ENCODE data around the gene MX2. TPM values are rescaled to one million over a fixed set of nuclear protein-coding genes. Genes with fewer than 3 reads are reported as not detected.

The MX2 gene
- total RNA-seq, 6 experiments from 2014 or later: 0.11 to 0.61 (median 0.36) TPM; not detected in 1

- H3K36me3 Mint-ChIP-seq (ENCODE audit: low read depth): no peaks in the 10 kb centered on the region; the same call in 1 of the 2 replicates
- TF ChIP-seq, protein P1, sequence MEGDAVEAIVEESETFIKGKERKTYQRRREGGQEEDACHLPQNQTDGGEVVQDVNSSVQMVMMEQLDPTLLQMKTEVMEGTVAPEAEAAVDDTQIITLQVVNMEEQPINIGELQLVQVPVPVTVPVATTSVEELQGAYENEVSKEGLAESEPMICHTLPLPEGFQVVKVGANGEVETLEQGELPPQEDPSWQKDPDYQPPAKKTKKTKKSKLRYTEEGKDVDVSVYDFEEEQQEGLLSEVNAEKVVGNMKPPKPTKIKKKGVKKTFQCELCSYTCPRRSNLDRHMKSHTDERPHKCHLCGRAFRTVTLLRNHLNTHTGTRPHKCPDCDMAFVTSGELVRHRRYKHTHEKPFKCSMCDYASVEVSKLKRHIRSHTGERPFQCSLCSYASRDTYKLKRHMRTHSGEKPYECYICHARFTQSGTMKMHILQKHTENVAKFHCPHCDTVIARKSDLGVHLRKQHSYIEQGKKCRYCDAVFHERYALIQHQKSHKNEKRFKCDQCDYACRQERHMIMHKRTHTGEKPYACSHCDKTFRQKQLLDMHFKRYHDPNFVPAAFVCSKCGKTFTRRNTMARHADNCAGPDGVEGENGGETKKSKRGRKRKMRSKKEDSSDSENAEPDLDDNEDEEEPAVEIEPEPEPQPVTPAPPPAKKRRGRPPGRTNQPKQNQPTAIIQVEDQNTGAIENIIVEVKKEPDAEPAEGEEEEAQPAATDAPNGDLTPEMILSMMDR (IDR thresholded peaks at IDR 0.05): no peak
- peak overlapping the region; percentile 80; the same call in 1 of the 2 replicates for H3K4me3 Mint-ChIP-seq
- no peaks in the 10 kb centered on the region for H3K9me3 Mint-ChIP-seq
- peaks cover 15% of the 10 kb centered on the region for H3K4me1 Mint-ChIP-seq (ENCODE audit: low read depth)
- no peak for DNase-seq
- peaks cover 3% of the 10 kb centered on the region for H3K27me3 Mint-ChIP-seq (ENCODE audit: insufficient read depth)
- no peak overlapping the region for H3K27ac Mint-ChIP-seq
These were observed 63.7 kb downstream of the MX2 start for GRCh38 chr21:41425588-41425953.

DNA sequence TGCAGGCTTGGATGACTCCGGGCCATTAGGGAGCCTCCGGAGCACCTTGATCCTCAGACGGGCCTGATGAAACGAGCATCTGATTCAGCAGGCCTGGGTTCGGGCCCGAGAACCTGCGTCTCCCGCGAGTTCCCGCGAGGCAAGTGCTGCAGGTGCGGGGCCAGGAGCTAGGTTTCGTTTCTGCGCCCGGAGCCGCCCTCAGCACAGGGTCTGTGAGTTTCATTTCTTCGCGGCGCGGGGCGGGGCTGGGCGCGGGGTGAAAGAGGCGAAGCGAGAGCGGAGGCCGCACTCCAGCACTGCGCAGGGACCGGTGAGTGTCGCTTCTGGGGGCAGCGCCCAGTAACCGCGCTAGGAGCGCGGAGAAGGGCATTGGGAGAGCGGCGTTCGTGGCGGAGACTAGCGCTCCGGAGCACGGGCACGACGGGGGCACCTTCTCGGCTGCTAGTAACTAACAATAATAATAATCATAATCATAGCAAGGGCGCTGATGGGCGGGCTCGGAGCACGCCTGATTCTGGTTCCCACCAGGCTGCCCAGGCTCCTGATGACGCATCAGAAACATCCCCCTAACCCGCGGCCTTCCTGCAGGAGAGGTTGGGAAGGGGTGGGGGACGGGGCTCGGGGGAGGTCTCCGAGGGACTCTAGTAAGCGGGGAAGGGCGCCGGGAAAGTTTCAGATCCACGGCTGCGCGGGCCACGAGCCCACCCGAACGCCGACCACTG lies 64.3 kb downstream of the MX2 start, which contains the start of gene MX1:
MX1 (plus strand) TSS at position 286 of the 722 bp plus-strand sequence. CDS start 5,832 bp downstream, outside the sequence.
- peaks cover 3% of the 10 kb centered on the region for H3K27me3 Mint-ChIP-seq (ENCODE audit: insufficient read depth)
- TF ChIP-seq, protein P1 (IDR thresholded peaks at IDR 0.05): no peak
- no peak within 1 kb of the TSS for H3K27ac Mint-ChIP-seq
- peaks cover 10% of the 10 kb centered on the region for H3K4me1 Mint-ChIP-seq (ENCODE audit: low read depth)
- H3K4me3 Mint-ChIP-seq: peak within 1 kb of the TSS; percentile 80
- H3K9me3 Mint-ChIP-seq: no peaks in the 10 kb centered on the region
- no peaks in the 10 kb centered on the region for H3K36me3 Mint-ChIP-seq (ENCODE audit: low read depth)
- no peak for DNase-seq

GRCh38 chr21:41426676-41427404 lies 65.0 kb downstream of the MX2 start:
- no peaks in the 10 kb centered on the region for H3K36me3 Mint-ChIP-seq (ENCODE audit: low read depth)
- no peak overlapping the region for H3K4me3 Mint-ChIP-seq
- no peaks in the 10 kb centered on the region for H3K9me3 Mint-ChIP-seq
- H3K27ac Mint-ChIP-seq: no peak overlapping the region
- TF ChIP-seq, protein P1 (IDR thresholded peaks at IDR 0.05): no peak
- DNase-seq: no peak
- peaks cover 3% of the 10 kb centered on the region for H3K4me1 Mint-ChIP-seq (ENCODE audit: low read depth)
- peaks cover 5% of the 10 kb centered on the region for H3K27me3 Mint-ChIP-seq (ENCODE audit: insufficient read depth)

DNA sequence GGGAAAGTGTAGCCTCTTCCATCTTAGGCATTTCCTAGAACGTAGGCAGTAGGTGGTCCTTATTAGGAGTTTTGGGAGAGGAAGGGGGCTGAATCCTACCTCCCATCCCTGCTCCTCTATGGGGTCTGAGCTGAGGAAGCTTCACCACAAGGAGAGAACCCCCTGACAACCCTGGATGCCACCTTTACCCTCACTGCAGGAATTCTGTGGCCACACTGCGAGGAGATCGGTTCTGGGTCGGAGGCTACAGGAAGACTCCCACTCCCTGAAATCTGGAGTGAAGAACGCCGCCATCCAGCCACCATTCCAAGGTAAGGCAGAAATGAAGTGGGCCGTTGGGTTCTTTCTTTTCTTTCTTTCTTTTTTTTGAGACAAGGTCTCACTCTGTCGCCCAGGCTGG lies 65.7 kb downstream of the MX2 start:
- no peaks in the 10 kb centered on the region for H3K36me3 Mint-ChIP-seq (ENCODE audit: low read depth)
- no peak overlapping the region for H3K4me3 Mint-ChIP-seq
- DNase-seq: no peak
- TF ChIP-seq, protein P1 (IDR thresholded peaks at IDR 0.05): no peak
- no peak overlapping the region for H3K27ac Mint-ChIP-seq
- peaks cover 5% of the 10 kb centered on the region for H3K27me3 Mint-ChIP-seq (ENCODE audit: insufficient read depth)
- no peaks in the 10 kb centered on the region for H3K4me1 Mint-ChIP-seq (ENCODE audit: low read depth)
- no peaks in the 10 kb centered on the region for H3K9me3 Mint-ChIP-seq

DNA sequence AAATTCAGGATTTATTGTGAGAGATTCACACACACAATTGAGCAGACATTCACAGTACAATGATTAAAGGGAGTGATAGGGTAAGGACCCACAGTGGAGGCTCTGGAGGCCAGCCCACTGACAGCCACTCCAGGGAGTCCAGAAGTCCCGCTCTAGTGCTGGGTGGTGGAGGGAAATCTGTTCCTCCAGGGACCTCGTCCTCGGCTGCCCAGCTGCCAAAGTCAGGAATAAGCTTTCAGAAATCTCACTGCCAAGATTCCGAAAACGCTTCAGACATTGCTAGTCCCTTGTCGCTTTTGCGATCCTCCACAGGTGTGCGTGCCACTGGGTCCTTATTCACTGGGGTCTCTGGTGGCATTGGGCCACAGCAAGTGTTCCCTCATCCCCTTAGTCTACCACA lies 66.5 kb downstream of the MX2 start:
- H3K4me1 Mint-ChIP-seq (ENCODE audit: low read depth): no peaks in the 10 kb centered on the region
- no peak overlapping the region for H3K4me3 Mint-ChIP-seq
- no peaks in the 10 kb centered on the region for H3K9me3 Mint-ChIP-seq
- TF ChIP-seq, protein P1 (IDR thresholded peaks at IDR 0.05): no peak
- H3K36me3 Mint-ChIP-seq (ENCODE audit: low read depth): no peaks in the 10 kb centered on the region
- no peak overlapping the region for H3K27ac Mint-ChIP-seq
- no peak for DNase-seq
- peaks cover 5% of the 10 kb centered on the region for H3K27me3 Mint-ChIP-seq (ENCODE audit: insufficient read depth)
